CD8-positive, alpha-beta memory T cell (primary cell): ENCODE measurements around the gene IFNL3. TPM values are rescaled to one million over a fixed set of nuclear protein-coding genes. Genes with fewer than 3 reads are reported as not detected.

Experiments
- CTCF ChIA-PET: fragments of 350-600 bp; sonication (Branson Sonifier 250); formaldehyde crosslinking; loops from one replicate; lab custom pipeline; 2021; ENCODE audit warnings: antibody characterized with exemption; lab: Charles Lee
- POLR2A ChIA-PET: fragments of 350-600 bp; sonication (Branson Sonifier 250); formaldehyde crosslinking; loops from one replicate; lab custom pipeline; 2021; ENCODE audit warnings: antibody characterized with exemption; lab: Charles Lee
- DNase-seq, 5 donors: peaks; one replicate each; pipeline versions ENCODE4 v3.0.0 to v3.0.0-alpha.2; 2020 to 2022; ENCODE audit warnings: mixed read lengths in 1 of 5
- H3K27ac ChIP-seq: one replicate; pipeline ENCODE4 v1.7.0; 2013; ENCODE audit warnings: low read depth, mild to moderate bottlenecking, low read length, moderate library complexity
- H3K27me3 ChIP-seq: 2 replicates; pipeline ENCODE4 v1.7.0; 2013; ENCODE audit warnings: low read length, mild to moderate bottlenecking; ENCODE audit not compliant: insufficient read depth, poor library complexity, severe bottlenecking
- H3K36me3 ChIP-seq: 2 replicates; pipeline ENCODE4 v1.7.0; 2013; ENCODE audit warnings: mild to moderate bottlenecking, low read length, moderate library complexity; ENCODE audit not compliant: insufficient read depth
- H3K4me1 ChIP-seq: 2 replicates; pipeline ENCODE4 v1.7.0; 2013; ENCODE audit warnings: mild to moderate bottlenecking, low read length, moderate library complexity; ENCODE audit not compliant: insufficient read depth
- H3K4me3 ChIP-seq: 2 replicates; pipeline ENCODE4 v1.7.0; 2013; ENCODE audit warnings: mild to moderate bottlenecking, low read length
- H3K9me3 ChIP-seq: 2 replicates; pipeline ENCODE4 v1.7.0; 2013; ENCODE audit warnings: mild to moderate bottlenecking, low read length
- H3K27ac Mint-ChIP-seq, 8 donors: one replicate each; pipeline ENCODE4 v1.8.0; 2020 to 2021; ENCODE audit warnings: mixed read lengths in 8 of 8, mild to moderate bottlenecking in 6 of 8, inconsistent platforms in 3 of 8, moderate library complexity in 3 of 8
- H3K27me3 Mint-ChIP-seq, 2 donors: one replicate each; pipeline ENCODE4 v1.8.0; 2020 to 2021; ENCODE audit warnings: mixed read lengths in 2 of 2, mild to moderate bottlenecking in 1 of 2, moderate library complexity in 1 of 2
- H3K36me3 Mint-ChIP-seq, 3 donors: one replicate each; pipeline ENCODE4 v1.8.0; 2020 to 2021; ENCODE audit warnings: mixed read lengths in 3 of 3, inconsistent platforms in 1 of 3, mild to moderate bottlenecking in 1 of 3
- H3K4me1 Mint-ChIP-seq, 3 donors: one replicate each; pipeline ENCODE4 v1.8.0; 2020 to 2021; ENCODE audit warnings: mixed read lengths in 3 of 3, inconsistent platforms in 1 of 3, mild to moderate bottlenecking in 1 of 3
- H3K4me3 Mint-ChIP-seq, 7 donors: one replicate each; pipeline ENCODE4 v1.8.0; 2020 to 2021; ENCODE audit warnings: mixed read lengths in 7 of 7, mild to moderate bottlenecking in 6 of 7, moderate library complexity in 4 of 7, inconsistent platforms in 2 of 7
- H3K9me3 Mint-ChIP-seq, 5 donors: one replicate each; pipeline ENCODE4 v1.8.0; 2020 to 2022; ENCODE audit warnings: mixed read lengths in 5 of 5, mild to moderate bottlenecking in 3 of 5, moderate library complexity in 2 of 5, inconsistent platforms in 1 of 5
- polyA plus RNA-seq: library from polyadenylated mRNA; unstranded; fragments of 300-500 nt; fragmentation: Illumina TruSeq; gene quantifications from one replicate; pipeline ENCODE4 v1.2.3, GENCODE V29; 2021
- total RNA-seq, 2 experiments: library from RNA; stranded (reverse); gene quantifications; one replicate each; pipeline ENCODE4 v1.2.3, GENCODE V29; 2021

IFNL3 gene
- total and polyA plus RNA-seq, 3 experiments from 2014 or later, result not detected

GRCh38 chr19:39200066-39200802 is 44.6 kb downstream of the IFNL3 start:
- peaks cover 0 to 2% (median 0%) of the 10 kb centered on the region in 5 donors for H3K9me3 Mint-ChIP-seq
- peaks cover 56 to 78% of the 10 kb centered on the region in 2 donors for H3K27me3 Mint-ChIP-seq
- peak overlapping the region in 1 of 7 donors; percentile 65 for H3K4me3 Mint-ChIP-seq
- Histone ChIP-seq H3K9me3 (no peaks in the 10 kb centered on the region), H3K36me3 (no peaks in the 10 kb centered on the region), H3K27ac (no peak overlapping the region), H3K27me3 (peaks cover 31% of the 10 kb centered on the region), H3K4me3 (no peak overlapping the region), H3K4me1 (peaks cover 15% of the 10 kb centered on the region)
- DNase-seq, result no peak
- ChIA-PET CTCF (no interaction called here), POLR2A (no interaction called here)
- H3K27ac Mint-ChIP-seq, result no peak overlapping the region
- H3K4me1 Mint-ChIP-seq, result peaks cover 20 to 24% (median 21%) of the 10 kb centered on the region in 3 donors
- peaks cover 0 to 4% (median 1%) of the 10 kb centered on the region in 3 donors for H3K36me3 Mint-ChIP-seq

GRCh38 chr19:39199025-39199424 is 45.8 kb downstream of the IFNL3 start:
- peak overlapping the region in 1 of 7 donors; percentile 49 for H3K4me3 Mint-ChIP-seq
- Histone ChIP-seq H3K27ac (no peak overlapping the region), H3K27me3 (peaks cover 38% of the 10 kb centered on the region), H3K4me3 (no peak overlapping the region), H3K4me1 (peaks cover 19% of the 10 kb centered on the region), H3K9me3 (no peaks in the 10 kb centered on the region), H3K36me3 (no peaks in the 10 kb centered on the region)
- H3K27ac Mint-ChIP-seq, result no peak overlapping the region
- H3K36me3 Mint-ChIP-seq, result peaks cover 0 to 4% (median 1%) of the 10 kb centered on the region in 3 donors
- ChIA-PET CTCF (interaction anchor here (1.0 kb wide), 1 partner anchor 128 kb away, joined by 3 read pairs; no protein-coding TSS in a partner anchor), POLR2A (no interaction called here)
- H3K27me3 Mint-ChIP-seq, result peaks cover 58 to 80% of the 10 kb centered on the region in 2 donors
- peaks cover 0 to 2% (median 0%) of the 10 kb centered on the region in 5 donors for H3K9me3 Mint-ChIP-seq
- H3K4me1 Mint-ChIP-seq, result peaks cover 24 to 26% (median 24%) of the 10 kb centered on the region in 3 donors
- no peak for DNase-seq

- Mint-ChIP-seq H3K27me3 (peaks cover 51 to 77% of the 10 kb centered on the region in 2 donors), H3K27ac (no peak overlapping the region), H3K4me3 (peak overlapping the region in 4 of 7 donors; percentile 18 to 68 (median 46)), H3K4me1 (peaks cover 24 to 26% (median 24%) of the 10 kb centered on the region in 3 donors), H3K9me3 (no peaks in the 10 kb centered on the region), H3K36me3 (peaks cover 0 to 4% (median 1%) of the 10 kb centered on the region in 3 donors)
- Histone ChIP-seq H3K27me3 (peaks cover 34% of the 10 kb centered on the region), H3K27ac (no peak overlapping the region), H3K9me3 (no peaks in the 10 kb centered on the region), H3K4me3 (no peak overlapping the region), H3K36me3 (no peaks in the 10 kb centered on the region), H3K4me1 (peaks cover 19% of the 10 kb centered on the region)
- ChIA-PET POLR2A (no interaction called here), CTCF (no interaction called here)
- no peak for DNase-seq
These were observed 47.0 kb downstream of the IFNL3 start for GRCh38 chr19:39197808-39198207.

- Histone ChIP-seq H3K9me3 (no peaks in the 10 kb centered on the region), H3K27me3 (peaks cover 29% of the 10 kb centered on the region), H3K36me3 (no peaks in the 10 kb centered on the region), H3K4me1 (peaks cover 19% of the 10 kb centered on the region), H3K27ac (no peak within 1 kb of the TSS), H3K4me3 (no peak within 1 kb of the TSS)
- H3K27ac Mint-ChIP-seq, result peak within 1 kb of the TSS in 2 of 8 donors; percentile 29 to 30
- H3K4me1 Mint-ChIP-seq, result peaks cover 24 to 26% (median 24%) of the 10 kb centered on the region in 3 donors
- peaks cover 49 to 72% of the 10 kb centered on the region in 2 donors for H3K27me3 Mint-ChIP-seq
- H3K9me3 Mint-ChIP-seq, result no peaks in the 10 kb centered on the region
- ChIA-PET CTCF (interaction anchor here (1.4 kb wide), 1 partner anchor 562 kb away, joined by 3 read pairs; no protein-coding TSS in a partner anchor), POLR2A (no interaction called here)
- no peak for DNase-seq
- H3K4me3 Mint-ChIP-seq, result peak within 1 kb of the TSS in 6 of 7 donors; percentile 35 to 74 (median 66)
- H3K36me3 Mint-ChIP-seq, result peaks cover 0 to 4% (median 1%) of the 10 kb centered on the region in 3 donors
These were observed 47.8 kb downstream of the IFNL3 start, which contains the start of gene NCCRP1 for GRCh38 chr19:39196860-39197562. Gene NCCRP1, plus strand, starts transcription at chr19:39196964. Its CDS starts 19 bp downstream, at chr19:39196983.

- H3K9me3 ChIP-seq, result no peaks in the 10 kb centered on the region
- H3K27me3 ChIP-seq, result peaks cover 25% of the 10 kb centered on the region
- Mint-ChIP-seq H3K9me3 (no peaks in the 10 kb centered on the region), H3K27ac (no peak overlapping the region), H3K27me3 (peaks cover 44 to 73% of the 10 kb centered on the region in 2 donors), H3K4me3 (peak overlapping the region in 3 of 7 donors; percentile 32 to 64 (median 52)), H3K36me3 (peaks cover 0 to 4% (median 1%) of the 10 kb centered on the region in 3 donors), H3K4me1 (peaks cover 24 to 26% (median 24%) of the 10 kb centered on the region in 3 donors)
- H3K4me1 ChIP-seq, result peaks cover 19% of the 10 kb centered on the region
- ChIA-PET CTCF (interaction anchor here (1.4 kb wide), 1 partner anchor 561 kb away, joined by 3 read pairs; no protein-coding TSS in a partner anchor), POLR2A (no interaction called here)
- no peak overlapping the region for H3K27ac ChIP-seq
- H3K4me3 ChIP-seq, result no peak overlapping the region
- no peak for DNase-seq
- H3K36me3 ChIP-seq, result no peaks in the 10 kb centered on the region
These were observed 48.5 kb downstream of the IFNL3 start for GRCh38 chr19:39196320-39196719.

- Mint-ChIP-seq H3K4me1 (peaks cover 24 to 26% (median 24%) of the 10 kb centered on the region in 3 donors), H3K27ac (peak overlapping the region in 2 of 8 donors; percentile 50 to 76), H3K9me3 (no peaks in the 10 kb centered on the region), H3K36me3 (peaks cover 0 to 3% (median 1%) of the 10 kb centered on the region in 3 donors), H3K4me3 (peak overlapping the region in 5 of 7 donors; percentile 39 to 64 (median 52)), H3K27me3 (peaks cover 41 to 70% of the 10 kb centered on the region in 2 donors)
- DNase-seq, result peak in 1 of 5 donors; percentile 21
- Histone ChIP-seq H3K27ac (no peak overlapping the region), H3K4me1 (peaks cover 19% of the 10 kb centered on the region), H3K9me3 (no peaks in the 10 kb centered on the region), H3K36me3 (no peaks in the 10 kb centered on the region), H3K27me3 (peaks cover 23% of the 10 kb centered on the region), H3K4me3 (no peak overlapping the region)
- POLR2A ChIA-PET, result no interaction called here
- CTCF ChIA-PET, result interaction anchor here (1.4 kb wide), 1 partner anchor 561 kb away, joined by 3 read pairs; no protein-coding TSS in a partner anchor
These were observed 49.1 kb downstream of the IFNL3 start for GRCh38 chr19:39195755-39196154.

- CTCF ChIA-PET, result no interaction called here
These were observed 49.8 kb downstream of the IFNL3 start for GRCh38 chr19:39194832-39195542.

More at GRCh38 chr19:39194832-39195542, 49.8 kb downstream of the IFNL3 start:
- Mint-ChIP-seq H3K27ac (peak overlapping the region in 3 of 8 donors; percentile 50 to 83 (median 76)), H3K27me3 (peaks cover 36 to 69% of the 10 kb centered on the region in 2 donors), H3K9me3 (no peaks in the 10 kb centered on the region), H3K36me3 (peaks cover 0 to 1% (median 0%) of the 10 kb centered on the region in 3 donors), H3K4me1 (peaks cover 24 to 26% (median 24%) of the 10 kb centered on the region in 3 donors), H3K4me3 (peak overlapping the region in 4 of 7 donors; percentile 39 to 64 (median 57))
- no peak for DNase-seq
- Histone ChIP-seq H3K4me3 (no peak overlapping the region), H3K27me3 (peaks cover 23% of the 10 kb centered on the region), H3K36me3 (no peaks in the 10 kb centered on the region), H3K4me1 (peaks cover 19% of the 10 kb centered on the region), H3K27ac (no peak overlapping the region), H3K9me3 (no peaks in the 10 kb centered on the region)
- POLR2A ChIA-PET, result no interaction called here
